GM21576 (cell line): ENCODE measurements around the gene SIRPA.

Experiments
- ATAC-seq: cut with Tn5 transposase; IDR thresholded peaks from one replicate; pipeline ENCODE4 v1.9.1; 2021; ENCODE audit warnings: mild to moderate bottlenecking, moderate library complexity; ENCODE audit not compliant: unreplicated experiment

SIRPA gene

GRCh38 chr20:1930165-1930564, 35.0 kb downstream of the SIRPA start:
- no peak for ATAC-seq

GRCh38 chr20:1931830-1932229, 36.6 kb downstream of the SIRPA start:
- no peak for ATAC-seq

DNA sequence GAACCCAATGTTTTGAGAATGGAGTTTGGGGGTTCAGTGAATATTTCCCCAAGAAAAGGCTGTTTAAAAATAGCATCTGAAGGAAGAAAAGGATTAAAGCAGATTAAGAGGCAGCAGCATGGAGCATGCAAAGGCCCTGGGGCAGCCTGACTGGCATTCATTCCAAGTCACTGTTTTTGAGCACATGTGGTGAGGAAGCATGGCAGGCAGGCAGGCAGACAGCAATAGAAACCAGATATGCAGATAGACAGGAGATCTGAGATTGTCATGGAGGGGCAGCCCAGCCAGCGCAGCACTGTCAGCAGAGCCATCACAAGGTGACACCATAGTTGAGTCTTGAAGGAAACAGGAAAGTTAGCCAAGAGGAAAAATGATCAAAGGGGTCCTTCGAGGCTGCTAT, 37.8 kb downstream of the SIRPA start:
- no peak for ATAC-seq

GRCh38 chr20:1933465-1933870, 38.3 kb downstream of the SIRPA start:
- no peak for ATAC-seq

DNA sequence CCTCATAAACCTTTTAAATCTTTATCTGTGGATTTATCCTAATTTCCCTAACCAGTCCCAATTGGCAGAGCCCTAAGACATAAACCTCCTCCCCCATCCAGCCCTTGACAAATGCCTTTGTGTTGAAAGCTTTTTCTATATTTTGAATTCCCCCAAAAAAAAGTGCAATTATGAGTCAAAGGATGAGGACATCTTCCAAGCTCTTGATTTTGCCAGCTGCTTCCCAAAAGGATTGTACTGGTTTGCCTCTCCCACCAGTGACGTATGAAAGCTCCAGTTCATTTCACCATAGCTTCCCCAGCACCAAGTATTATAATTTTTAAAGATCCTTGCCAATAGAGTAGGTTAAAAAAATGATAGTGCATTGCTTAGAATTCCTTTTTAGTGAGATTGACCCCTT, 38.9 kb downstream of the SIRPA start:
- ATAC-seq = no peak

DNA sequence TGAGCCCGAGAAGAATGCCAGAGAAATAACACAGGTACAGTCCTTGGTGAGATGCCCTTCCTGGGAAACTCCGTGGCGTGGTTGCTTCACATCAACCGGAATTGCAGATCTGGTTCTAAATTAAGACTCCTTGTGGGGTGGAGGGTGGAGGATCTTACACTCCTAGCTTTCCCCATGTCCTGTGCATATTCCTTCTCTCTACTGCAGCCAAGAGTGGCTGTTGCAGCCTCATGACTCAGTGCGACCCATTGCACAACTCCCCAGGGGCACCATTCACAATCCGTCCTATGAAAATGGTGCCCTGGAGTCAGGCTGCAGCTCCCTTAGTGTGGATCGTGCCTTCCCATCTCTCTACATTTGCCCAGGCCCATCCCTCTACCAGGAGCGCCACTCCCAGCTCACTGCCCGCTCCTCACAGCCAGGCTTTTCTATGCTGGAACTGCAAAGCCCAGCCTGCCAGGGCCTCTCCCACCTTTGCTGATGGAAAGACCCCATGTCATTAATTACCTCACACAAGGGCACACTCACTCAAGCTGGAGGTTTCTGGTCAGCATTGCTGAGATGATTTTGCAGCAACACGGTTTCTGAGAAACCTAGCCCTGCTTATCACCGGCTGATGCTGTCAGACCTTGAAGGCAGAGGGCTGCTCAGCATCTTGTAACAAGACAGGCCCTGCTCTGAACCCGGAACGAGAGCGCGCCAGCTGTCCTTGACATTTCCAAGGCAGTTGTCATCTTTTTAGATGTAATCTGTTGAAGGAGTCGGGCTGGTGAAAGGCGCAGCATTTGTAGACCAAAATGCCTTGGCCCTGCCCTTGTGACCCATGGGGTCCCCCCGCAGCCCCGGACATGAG, 39.7 kb downstream of the SIRPA start:
- ATAC-seq = no peak

GRCh38 chr20:1935696-1936366, 40.6 kb downstream of the SIRPA start:
- ATAC-seq = no peak

- ATAC-seq = no peak
Observed at GRCh38 chr20:1937316-1937976, 42.2 kb downstream of the SIRPA start.

DNA sequence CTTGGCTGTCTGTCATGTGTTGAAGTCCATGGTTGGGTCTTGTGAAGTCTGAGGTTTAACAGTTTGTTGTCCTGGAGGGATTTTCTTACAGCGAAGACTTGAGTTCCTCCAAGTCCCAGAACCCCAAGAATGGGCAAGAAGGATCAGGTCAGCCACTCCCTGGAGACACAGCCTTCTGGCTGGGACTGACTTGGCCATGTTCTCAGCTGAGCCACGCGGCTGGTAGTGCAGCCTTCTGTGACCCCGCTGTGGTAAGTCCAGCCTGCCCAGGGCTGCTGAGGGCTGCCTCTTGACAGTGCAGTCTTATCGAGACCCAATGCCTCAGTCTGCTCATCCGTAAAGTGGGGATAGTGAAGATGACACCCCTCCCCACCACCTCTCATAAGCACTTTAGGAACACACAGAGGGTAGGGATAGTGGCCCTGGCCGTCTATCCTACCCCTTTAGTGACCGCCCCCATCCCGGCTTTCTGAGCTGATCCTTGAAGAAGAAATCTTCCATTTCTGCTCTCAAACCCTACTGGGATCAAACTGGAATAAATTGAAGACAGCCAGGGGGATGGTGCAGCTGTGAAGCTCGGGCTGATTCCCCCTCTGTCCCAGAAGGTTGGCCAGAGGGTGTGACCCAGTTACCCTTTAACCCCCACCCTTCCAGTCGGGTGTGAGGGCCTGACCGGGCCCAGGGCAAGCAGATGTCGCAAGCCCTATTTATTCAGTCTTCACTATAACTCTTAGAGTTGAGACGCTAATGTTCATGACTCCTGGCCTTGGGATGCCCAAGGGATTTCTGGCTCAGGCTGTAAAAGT, 43.5 kb downstream of the SIRPA start:
- ATAC-seq = no peak

DNA sequence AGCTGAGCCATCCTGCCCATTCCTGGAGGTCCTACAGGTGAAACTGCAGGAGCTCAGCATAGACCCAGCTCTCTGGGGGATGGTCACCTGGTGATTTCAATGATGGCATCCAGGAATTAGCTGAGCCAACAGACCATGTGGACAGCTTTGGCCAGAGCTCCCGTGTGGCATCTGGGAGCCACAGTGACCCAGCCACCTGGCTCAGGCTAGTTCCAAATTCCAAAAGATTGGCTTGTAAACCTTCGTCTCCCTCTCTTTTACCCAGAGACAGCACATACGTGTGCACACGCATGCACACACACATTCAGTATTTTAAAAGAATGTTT, 44.0 kb downstream of the SIRPA start:
- ATAC-seq = no peak

DNA sequence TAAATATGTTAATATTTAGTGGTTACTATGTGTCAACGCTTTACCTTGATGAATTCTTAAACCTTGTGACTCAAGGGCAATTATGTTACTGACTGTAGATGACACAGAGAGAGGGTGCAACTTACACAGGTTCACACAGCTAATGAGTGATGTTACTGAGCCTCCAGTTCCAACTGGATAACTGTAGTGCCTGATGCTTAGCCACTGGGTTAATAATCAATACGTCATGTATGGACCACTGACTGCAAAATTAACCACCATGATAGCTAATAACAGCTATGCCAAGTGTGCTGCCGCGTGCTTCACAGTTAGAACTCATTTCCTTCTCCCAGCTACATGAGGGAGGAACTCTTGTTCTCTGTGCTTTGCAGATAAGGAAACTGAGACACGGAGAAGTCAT, 45.4 kb downstream of the SIRPA start:
- ATAC-seq = no peak

DNA sequence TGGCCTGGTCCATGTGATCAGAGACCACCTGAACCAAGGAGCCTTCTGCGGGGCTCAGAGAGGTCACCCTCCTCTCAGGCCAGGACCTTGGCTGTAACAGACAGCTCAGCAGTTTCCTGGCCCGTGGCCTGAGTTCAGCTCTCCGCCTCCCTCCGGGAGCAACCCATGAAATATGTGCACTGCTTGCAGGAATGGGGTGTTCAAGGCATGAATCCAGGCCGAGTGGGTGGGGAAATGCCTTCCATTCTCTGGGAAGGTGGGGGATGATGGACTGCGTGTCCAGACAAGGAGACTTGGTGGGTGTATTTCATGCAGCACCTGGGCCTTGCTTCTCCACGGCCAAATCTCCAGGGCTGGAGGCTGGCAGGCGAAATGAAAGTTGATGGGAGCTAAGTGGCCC, 46.0 kb downstream of the SIRPA start:
- ATAC-seq = no peak

DNA sequence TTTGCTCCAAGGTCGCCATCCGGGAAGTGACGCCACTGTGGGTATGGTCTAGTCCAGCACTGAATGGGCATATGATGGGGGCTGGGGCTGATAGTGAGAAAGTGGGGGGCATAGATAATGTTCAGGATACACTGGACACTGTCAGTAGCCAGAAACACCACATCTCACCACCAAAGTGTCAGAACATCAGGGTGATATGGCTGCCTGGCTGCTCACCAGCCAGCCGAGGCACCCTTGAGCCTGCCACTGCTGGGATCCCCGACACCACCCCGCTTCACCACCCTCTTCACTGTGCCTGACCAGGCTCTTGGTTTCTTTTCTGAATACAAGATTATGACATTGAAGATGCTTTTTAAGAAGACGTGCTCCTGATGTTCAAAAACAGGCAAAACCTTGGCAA, 46.9 kb downstream of the SIRPA start:
- no peak for ATAC-seq

- ATAC-seq = no peak
Observed at GRCh38 chr20:1942486-1943274, 47.5 kb downstream of the SIRPA start.

- no peak for ATAC-seq
Observed at GRCh38 chr20:1943275-1944002, 48.2 kb downstream of the SIRPA start.

DNA sequence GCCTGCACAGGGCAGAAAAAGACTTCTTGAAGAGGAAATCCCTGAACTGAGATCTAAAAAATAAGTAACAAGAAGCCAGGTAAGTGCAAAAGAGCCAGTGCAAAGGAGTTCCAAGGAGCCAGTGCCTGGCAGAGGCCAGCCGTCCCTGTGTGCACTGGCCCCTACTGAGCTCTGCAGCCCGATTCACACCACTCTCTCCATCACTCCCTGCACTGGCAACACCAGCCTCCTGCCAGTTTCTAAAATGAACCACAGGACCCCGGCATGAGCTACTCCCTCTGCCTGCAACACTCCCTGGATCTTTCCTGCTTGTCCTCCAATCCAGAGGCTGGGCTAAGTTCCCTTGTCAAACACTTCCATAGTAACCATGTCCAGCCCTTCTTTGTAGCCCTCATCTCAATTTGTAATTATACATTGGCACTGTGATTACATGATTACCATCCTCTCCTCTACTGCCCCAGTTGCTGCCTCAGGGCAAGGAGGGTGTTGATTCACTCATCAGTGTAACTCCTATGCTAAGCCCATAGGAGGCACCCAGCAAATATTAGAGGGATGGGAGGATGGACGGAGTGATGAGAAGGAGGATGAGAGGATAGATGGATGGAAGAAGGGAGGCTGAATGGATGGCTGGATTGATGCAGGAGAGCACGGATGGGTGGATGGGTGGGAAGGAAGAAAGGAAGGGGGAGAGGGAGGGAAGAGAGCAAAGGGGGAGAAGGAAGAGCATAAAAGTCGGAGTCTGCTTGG, 49.3 kb downstream of the SIRPA start:
- ATAC-seq = no peak

- no peak for ATAC-seq
Observed at GRCh38 chr20:1945134-1945618, 50.0 kb downstream of the SIRPA start.

- no peak for ATAC-seq
Observed at GRCh38 chr20:1945660-1946059, 50.5 kb downstream of the SIRPA start.

DNA sequence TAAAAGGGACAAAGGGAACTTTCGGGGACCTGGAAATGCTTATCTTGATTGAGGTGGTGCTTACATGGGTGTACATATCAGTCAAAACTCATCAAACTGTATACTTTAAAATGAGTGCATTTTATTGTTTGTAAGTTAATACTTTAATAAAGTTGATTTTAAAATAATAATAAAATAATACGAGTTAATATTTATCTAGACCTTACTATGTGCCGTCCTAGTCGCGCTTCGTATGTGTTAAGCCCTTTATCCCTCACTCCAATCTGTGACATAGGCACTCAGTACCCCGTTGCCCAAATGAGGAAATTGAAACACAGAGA, 51.2 kb downstream of the SIRPA start:
- ATAC-seq = no peak
